HepG2 (cell line): Measurements from ENCODE around the gene PTPRCAP. TPM values are rescaled to one million over a fixed set of nuclear protein-coding genes. Genes with fewer than 3 reads are reported as not detected.

Source experiments
- AHR ChIP-seq: IDR thresholded peaks from 2 replicates; pipeline ENCODE4 v1.6.1; 2018; ENCODE audit warnings: missing genetic modification reagents, missing compliant biosample characterization
- CEBPG ChIP-seq: IDR thresholded peaks from 2 replicates; pipeline ENCODE4 v1.6.1; 2016
- DBP ChIP-seq: sonication (generic); formaldehyde crosslinking; IDR thresholded peaks from 2 replicates; pipeline ENCODE4 v1.4.0; 2020; ENCODE audit warnings: missing genetic modification reagents; ENCODE audit errors: not compliant biosample characterization
- DR1 ChIP-seq: sonication (generic); formaldehyde crosslinking; IDR thresholded peaks from 2 replicates; pipeline ENCODE4 v1.8.0; 2021; ENCODE audit warnings: mild to moderate bottlenecking, missing genetic modification reagents, inconsistent platforms
- FUBP1 ChIP-seq: sonication (generic); formaldehyde crosslinking; IDR thresholded peaks from 2 replicates; pipeline ENCODE4 v1.5.1; 2020; ENCODE audit warnings: missing genetic modification reagents, mild to moderate bottlenecking, borderline replicate concordance
- HCFC1 ChIP-seq: fragments of 150-350 bp; IDR thresholded peaks from 2 replicates; pipeline ENCODE4 v1.6.1; 2014; ENCODE audit warnings: low read depth, low read length
- LBX2 ChIP-seq: sonication (generic); formaldehyde crosslinking; IDR thresholded peaks from 2 replicates; pipeline ENCODE4 v1.5.0; 2020; ENCODE audit warnings: missing genetic modification reagents, mild to moderate bottlenecking, borderline replicate concordance
- MED13 ChIP-seq: sonication (generic); formaldehyde crosslinking; IDR thresholded peaks from 2 replicates; pipeline ENCODE4 v1.5.0; 2020; ENCODE audit warnings: missing genetic modification reagents
- MTF1 ChIP-seq: sonication (generic); formaldehyde crosslinking; IDR thresholded peaks from 2 replicates; pipeline ENCODE4 v1.5.0; 2020; ENCODE audit warnings: missing genetic modification reagents
- PRMT3 ChIP-seq: sonication (generic); formaldehyde crosslinking; IDR thresholded peaks from 2 replicates; pipeline ENCODE4 v1.8.1; 2022; ENCODE audit warnings: low read depth, mild to moderate bottlenecking, moderate library complexity, missing genetic modification reagents, borderline replicate concordance
- RBAK ChIP-seq: sonication (generic); formaldehyde crosslinking; IDR thresholded peaks from 2 replicates; pipeline ENCODE4 v1.5.1; 2020; ENCODE audit warnings: mild to moderate bottlenecking, missing genetic modification reagents
- RBFOX2 ChIP-seq: fragments of 200-400 bp; formaldehyde crosslinking; IDR thresholded peaks from 2 replicates; pipeline ENCODE4 v1.6.1; 2017; ENCODE audit warnings: low read depth, mild to moderate bottlenecking, low read length
- SIX4 ChIP-seq: sonication (generic); formaldehyde crosslinking; IDR thresholded peaks from 2 replicates; pipeline ENCODE4 v1.4.0; 2020; ENCODE audit warnings: missing genetic modification reagents
- SRF ChIP-seq: IDR thresholded peaks from 2 replicates; pipeline ENCODE4 v1.6.1; 2011; ENCODE audit warnings: mild to moderate bottlenecking, low read depth, low read length, moderate library complexity
- TEAD3 ChIP-seq: optimal IDR thresholded peaks from 2 replicates; pipeline ENCODE3; 2016; ENCODE audit warnings: borderline replicate concordance
- TOE1 ChIP-seq: sonication (generic); formaldehyde crosslinking; IDR thresholded peaks from 2 replicates; pipeline ENCODE4 v1.4.0; 2020; ENCODE audit warnings: mild to moderate bottlenecking, missing genetic modification reagents
- XBP1 ChIP-seq: sonication (generic); formaldehyde crosslinking; IDR thresholded peaks from 2 replicates; pipeline ENCODE4 v1.5.0; 2020; ENCODE audit warnings: missing genetic modification reagents
- ZBTB7A ChIP-seq: sonication (generic); formaldehyde crosslinking; IDR thresholded peaks from 2 replicates; pipeline ENCODE4 v1.8.0; 2022; ENCODE audit warnings: mild to moderate bottlenecking, missing genetic modification reagents
- ZFP41 ChIP-seq: sonication (generic); formaldehyde crosslinking; IDR thresholded peaks from 2 replicates; pipeline ENCODE4 v1.4.0; 2020; ENCODE audit warnings: mild to moderate bottlenecking, missing genetic modification reagents, borderline replicate concordance
- ZFX ChIP-seq: sonication (generic); formaldehyde crosslinking; IDR thresholded peaks from 2 replicates; pipeline ENCODE4 v1.4.0; 2020; ENCODE audit warnings: mild to moderate bottlenecking, low read depth, missing genetic modification reagents, moderate library complexity
- ZNF672 ChIP-seq: sonication (generic); formaldehyde crosslinking; IDR thresholded peaks from 2 replicates; pipeline ENCODE4 v1.8.1; 2022; ENCODE audit warnings: missing genetic modification reagents
- ZNF704 ChIP-seq: sonication (generic); formaldehyde crosslinking; IDR thresholded peaks from 2 replicates; pipeline ENCODE4 v1.8.1; 2023; ENCODE audit warnings: mild to moderate bottlenecking, inconsistent platforms, moderate library complexity, missing genetic modification reagents, borderline replicate concordance
- ZSCAN12 ChIP-seq: sonication (generic); formaldehyde crosslinking; IDR thresholded peaks from 2 replicates; pipeline ENCODE4 v1.9.0; 2021; ENCODE audit warnings: mild to moderate bottlenecking, missing genetic modification reagents
- polyA plus RNA-seq, 8 experiments: library from polyadenylated mRNA; depleted of rRNA in 3 of 8; stranded (reverse) in 7 of 8; unstranded in 1 of 8; fragments of >200 nt; fragmentation: Illumina TruSeq in 4 of 8; extraction: Trizol in 4 of 8; gene quantifications; 2 replicates each; pipeline versions ENCODE4 v1.2.1 to v1.2.3, GENCODE V29; 2011 to 2016; ENCODE audit warnings: low read depth in 4 of 8, missing spikeins in 1 of 8, mixed read lengths in 1 of 8; ENCODE audit not compliant: insufficient read depth in 1 of 8
- total RNA-seq, 5 experiments: library from RNA; depleted of rRNA; stranded (reverse); fragments of >200 nt; fragmentation: Illumina TruSeq; extraction: Trizol; gene quantifications; 2 replicates each; pipeline ENCODE4 v1.2.3, GENCODE V29; 2016; ENCODE audit warnings: low read depth in 1 of 5
- TF ChIP-seq, protein P1 (sequence below): sonication (generic); formaldehyde crosslinking; IDR thresholded peaks from 2 replicates; pipeline ENCODE4 v1.8.0; 2022; ENCODE audit warnings: missing genetic modification reagents, mild to moderate bottlenecking, borderline replicate concordance

The PTPRCAP gene
- total and polyA plus RNA-seq, 2 of the 13 experiments (the other 11 are each of a cell fraction or from before 2014, with no cell fraction given), result 0.60 to 0.70 TPM

DNA sequence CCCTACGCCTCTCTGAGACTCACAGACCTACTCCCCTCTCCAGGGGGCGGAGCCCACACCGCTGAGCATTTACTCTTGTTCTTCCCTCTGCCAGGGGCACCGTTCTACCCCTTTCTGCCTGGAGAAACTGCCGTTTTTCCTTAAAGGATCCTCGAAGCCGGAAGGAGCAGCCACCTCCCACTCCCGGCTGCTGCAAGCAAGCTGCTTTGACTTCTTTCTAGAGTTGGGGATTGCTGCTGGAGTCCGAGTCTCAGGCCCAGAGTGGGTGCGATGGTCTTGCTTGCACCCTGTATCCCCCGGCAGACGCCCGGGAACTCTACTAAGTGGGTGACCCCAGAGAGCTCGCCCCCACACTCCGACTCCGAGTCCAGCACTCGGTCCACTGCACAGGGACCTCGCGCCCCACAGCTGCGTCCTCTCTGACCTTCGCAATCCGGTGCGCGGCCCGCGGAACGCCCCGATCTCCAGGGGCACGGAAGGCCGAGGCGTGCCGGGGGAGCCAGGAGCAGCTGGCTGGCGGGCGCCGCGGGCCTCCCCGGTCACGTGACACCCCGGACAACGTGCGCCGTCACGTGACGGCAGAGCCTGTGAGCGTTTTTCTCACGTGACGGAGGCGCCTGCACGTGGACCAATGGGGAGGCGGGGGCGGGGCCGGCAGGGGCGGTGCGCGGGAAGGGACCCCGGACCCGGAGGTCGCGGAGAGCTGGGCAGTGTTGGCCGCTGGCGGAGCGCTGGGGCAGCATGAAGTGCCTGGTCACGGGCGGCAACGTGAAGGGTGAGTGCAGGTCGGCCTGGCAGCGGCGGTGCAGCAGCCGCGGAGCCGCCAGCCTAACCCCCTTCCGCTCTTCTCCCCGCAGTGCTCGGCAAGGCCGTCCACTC, 45.9 kb downstream of the PTPRCAP start, which contains the start of gene RAD9A (continued):
- TF ChIP-seq LBX2 (CRISPR knock-in tag) (peak; percentile 93; the same call in 1 of the 2 replicates), DR1 (peak; percentile 84), ZFP41 (peak; percentile 68; the same call in 1 of the 2 replicates), HCFC1 (peak; percentile 39), MTF1 (CRISPR knock-in tag) (peak; percentile 16; the same call in 1 of the 2 replicates), CEBPG (CRISPR knock-in tag) (peak; percentile 17; the same call in 1 of the 2 replicates), XBP1 (CRISPR knock-in tag) (no peak), ZNF672 (0 out of 2 replicates have a peak, but pooled peaks have one; percentile 34), RBFOX2 (peak; percentile 89), MED13 (CRISPR knock-in tag) (no peak; the same call in 1 of the 2 replicates), PRMT3 (CRISPR knock-in tag) (0 out of 2 replicates have a peak, but pooled peaks have one; percentile 83), SRF (no peak), SIX4 (CRISPR knock-in tag) (0 out of 2 replicates have a peak, but pooled peaks have one; percentile 22), ZFX (CRISPR knock-in tag) (peak; percentile 98), TOE1 (CRISPR knock-in tag) (no peak), TEAD3 (peak; percentile 53), FUBP1 (CRISPR knock-in tag) (no peak), ZBTB7A (CRISPR knock-in tag) (peak; percentile 92; the same call in 1 of the 2 replicates), RBAK (CRISPR knock-in tag) (no peak), ZNF704 (CRISPR knock-in tag) (peak; percentile 90; the same call in 1 of the 2 replicates), AHR (CRISPR knock-in tag) (peak; percentile 66; the same call in 1 of the 2 replicates), DBP (CRISPR knock-in tag) (peak; percentile 60), ZSCAN12 (no peak)
- TF ChIP-seq, protein P1, sequence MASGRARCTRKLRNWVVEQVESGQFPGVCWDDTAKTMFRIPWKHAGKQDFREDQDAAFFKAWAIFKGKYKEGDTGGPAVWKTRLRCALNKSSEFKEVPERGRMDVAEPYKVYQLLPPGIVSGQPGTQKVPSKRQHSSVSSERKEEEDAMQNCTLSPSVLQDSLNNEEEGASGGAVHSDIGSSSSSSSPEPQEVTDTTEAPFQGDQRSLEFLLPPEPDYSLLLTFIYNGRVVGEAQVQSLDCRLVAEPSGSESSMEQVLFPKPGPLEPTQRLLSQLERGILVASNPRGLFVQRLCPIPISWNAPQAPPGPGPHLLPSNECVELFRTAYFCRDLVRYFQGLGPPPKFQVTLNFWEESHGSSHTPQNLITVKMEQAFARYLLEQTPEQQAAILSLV, result peak; percentile 86; the same call in 1 of the 2 replicates
